ENCODE data around the gene PITPNB.

PITPNB gene

DNA sequence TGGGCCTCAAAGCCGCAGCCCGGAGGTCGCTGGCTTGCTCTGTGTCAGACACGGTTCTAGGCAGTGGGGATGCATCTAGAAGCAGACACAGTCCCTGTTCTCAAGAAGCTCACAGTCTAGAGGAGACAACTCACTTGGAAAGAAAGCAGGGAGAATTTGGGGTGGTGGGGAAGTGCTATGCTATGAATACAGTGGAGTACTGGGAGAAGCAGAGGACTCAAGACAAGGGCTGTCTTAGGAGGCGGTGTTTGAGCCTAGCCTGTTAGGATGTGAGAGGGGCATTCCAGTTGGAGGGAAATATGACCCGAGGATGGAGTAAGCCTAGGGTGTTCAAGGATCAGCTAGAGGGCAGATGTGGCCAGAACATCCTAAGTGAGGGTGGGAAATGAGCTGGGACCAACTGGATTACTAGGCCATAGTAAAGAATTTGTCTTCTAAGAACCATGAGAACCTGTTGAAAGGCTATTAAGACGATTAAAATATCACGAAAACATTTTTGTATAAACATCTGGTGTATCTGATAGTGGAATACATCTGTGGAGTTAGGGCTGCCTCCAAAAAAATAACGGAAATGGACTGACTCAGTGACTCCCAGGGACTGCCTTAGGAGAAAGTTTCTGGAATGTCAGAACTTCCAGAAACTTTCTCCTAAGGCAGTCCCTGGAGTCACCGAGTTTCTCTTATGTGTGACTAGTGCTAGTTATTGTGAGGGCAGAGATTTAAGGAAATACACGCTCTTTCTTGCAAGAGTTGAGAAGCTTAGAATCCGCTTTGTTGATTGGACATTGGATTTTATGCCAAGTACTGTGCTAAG is 1.1 kb upstream of the PITPNB start:
- peak; percentile 30 for DNase-seq (ENCODE audit: low spot score)

DNA sequence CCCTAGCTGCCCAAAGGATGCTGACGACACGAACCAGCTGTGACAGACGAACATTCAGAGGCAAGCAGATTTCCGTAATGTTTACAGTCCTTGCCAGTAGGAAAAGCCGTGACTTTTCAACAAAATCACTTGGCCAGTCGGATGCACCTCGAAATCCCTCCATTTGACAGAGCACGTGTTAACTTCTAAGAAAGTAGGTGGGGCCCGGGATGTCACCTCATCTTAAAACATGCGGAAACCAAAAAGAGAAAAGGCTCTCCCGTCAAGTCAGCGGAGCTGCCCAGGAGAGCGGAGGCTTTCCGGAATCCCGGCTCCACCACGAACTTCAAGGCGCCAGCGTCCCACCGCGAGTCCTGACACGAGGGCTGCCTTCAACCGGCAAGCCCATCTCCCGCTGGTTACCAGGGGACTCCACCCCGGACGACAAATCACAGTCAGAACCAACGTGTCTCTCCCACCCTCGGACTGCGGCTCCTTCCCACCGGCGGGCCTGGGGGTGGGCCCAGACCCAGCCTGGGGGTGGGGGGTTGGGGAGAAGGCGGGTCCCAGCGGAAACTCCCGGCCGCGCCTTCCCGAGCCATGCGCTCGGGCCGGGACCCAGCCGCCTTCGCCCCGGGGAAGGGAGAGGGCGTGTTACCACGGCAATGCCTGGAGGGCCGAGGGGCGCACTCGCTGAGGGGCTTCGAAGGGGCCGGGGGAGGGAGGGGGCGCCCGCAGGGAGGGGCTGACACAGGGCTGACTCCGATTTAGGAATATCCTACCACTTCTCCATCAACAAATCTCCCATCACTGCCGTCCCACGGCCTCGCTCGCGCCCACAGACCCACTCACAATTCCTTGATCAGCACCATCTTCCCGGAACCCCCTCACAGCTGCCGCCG is 475 bp downstream of the PITPNB start:
- peak; percentile 68 for DNase-seq (ENCODE audit: low spot score)

DNA sequence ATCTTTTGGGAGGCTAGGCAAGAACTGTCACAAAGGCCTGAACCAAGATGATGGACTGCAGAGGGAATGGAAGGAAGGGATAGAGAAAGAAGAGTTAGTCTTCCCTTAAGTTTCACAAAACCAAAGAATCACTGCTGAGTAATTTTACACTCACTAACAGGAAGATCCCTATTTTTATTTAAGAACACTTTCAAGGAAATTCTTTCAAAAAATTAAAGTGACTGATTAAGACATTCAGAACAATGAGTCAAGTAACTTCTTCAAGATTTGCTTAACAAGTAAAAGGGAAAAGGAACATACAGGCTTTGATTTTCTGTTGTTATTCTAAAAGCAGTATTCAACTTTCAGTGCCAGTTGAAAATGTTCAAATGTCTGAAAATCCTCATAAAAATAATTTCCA is 3.1 kb downstream of the PITPNB start:
- no peak for DNase-seq (ENCODE audit: low spot score)

DNA sequence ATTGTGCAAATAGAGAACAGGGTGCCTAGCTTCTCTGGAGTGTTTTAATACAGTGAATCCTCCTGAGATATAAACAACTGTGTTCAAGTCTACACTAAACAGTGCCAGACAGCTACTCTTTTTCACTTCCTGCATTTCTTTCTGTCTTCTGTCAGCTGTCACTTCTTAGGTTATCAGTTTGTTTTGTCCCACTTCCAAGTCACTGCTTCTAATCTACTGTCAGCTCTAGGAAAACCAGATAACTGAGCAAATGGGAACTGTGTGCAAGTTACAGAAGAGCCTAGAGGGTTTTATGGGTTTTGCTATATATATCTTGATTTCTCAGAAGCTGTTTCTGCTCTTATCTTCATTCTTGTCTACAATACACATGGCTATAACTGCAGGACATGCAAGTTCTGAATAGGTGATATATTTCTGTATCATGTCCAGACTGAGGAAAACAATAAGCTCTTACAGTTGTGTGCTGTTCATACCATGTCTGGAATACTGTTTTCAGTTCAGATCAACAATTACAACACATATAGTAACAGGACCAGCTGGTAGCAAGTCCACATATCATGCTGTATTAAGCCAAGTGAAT is 5.8 kb downstream of the PITPNB start:
- no peak for DNase-seq (ENCODE audit: low spot score)

DNA sequence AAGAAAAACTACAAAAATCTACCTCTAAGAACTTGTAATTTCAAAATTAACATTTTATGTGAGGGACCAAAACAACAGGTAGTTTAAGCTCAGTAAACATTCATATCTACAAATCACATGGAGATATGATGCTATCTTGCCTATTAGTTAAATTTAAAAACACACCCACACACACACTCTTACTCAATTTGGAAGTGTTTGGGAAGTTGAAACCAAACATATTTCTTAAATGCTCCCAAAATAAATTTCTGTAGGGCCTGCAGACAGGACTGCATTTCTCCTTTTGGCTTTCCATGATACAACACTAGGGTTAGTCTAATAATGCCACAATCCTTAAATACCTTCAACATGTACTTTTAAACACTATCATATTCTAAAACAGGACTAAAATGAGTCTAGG is 7.0 kb downstream of the PITPNB start:
- no peak for DNase-seq (ENCODE audit: low spot score)

DNA sequence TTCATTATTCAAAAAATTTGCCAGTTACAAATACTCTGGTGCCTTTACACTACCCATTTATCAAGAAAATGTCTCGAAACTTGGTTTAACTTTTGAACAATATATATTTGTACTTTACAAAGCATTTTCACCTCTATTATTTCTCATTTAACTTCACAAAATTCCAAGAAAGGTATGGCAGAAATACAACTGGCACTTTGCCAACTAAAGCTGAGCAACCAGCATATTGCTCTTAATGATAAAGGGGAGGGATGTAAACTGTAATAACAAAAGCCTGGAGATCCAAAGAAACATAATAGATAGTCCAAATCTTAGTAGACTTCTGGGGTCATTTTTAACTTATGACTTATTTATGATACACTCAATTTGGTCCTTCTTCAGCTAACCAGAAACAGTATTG is 7.7 kb downstream of the PITPNB start:
- DNase-seq (ENCODE audit: low spot score): no peak

DNA sequence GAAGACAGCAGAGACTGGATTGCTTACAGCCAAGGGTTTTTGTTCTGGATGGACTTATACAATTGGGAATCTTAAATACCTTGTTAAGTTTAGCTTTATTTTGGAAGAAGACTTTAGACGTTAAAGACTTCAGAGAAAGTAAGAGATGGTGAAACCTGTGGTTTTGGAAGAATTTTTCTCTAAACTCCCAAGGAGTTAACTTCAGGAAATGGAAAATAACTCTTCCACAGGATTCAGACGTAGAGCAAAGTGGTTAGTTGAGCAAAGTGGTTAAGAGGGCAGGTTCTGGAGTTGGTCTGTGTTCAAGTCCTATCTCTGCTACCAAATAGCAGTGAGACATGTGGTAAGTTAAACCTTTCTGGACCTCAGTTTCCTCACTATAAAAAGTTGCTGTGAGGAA is 12.8 kb downstream of the PITPNB start:
- no peak for DNase-seq (ENCODE audit: low spot score)

DNA sequence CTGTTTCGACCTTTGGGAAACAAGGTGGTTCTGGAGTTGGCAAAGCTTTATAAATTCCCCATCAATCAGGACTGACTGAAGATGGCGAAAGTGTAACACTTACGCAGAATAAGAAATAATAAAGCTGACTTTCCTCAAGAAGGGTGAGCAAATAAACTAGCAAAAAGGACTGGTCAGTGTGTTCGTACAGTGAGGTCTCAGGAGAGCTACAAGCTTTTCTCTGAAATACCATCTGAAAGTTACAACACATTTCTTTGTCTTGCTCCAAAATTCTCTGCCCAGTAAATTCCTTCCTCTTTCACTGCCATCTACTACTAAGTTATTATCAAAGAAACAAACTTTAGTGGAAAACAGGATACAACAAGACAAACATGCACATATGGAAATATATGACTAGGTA is 13.4 kb downstream of the PITPNB start:
- DNase-seq (ENCODE audit: low spot score): no peak

DNA sequence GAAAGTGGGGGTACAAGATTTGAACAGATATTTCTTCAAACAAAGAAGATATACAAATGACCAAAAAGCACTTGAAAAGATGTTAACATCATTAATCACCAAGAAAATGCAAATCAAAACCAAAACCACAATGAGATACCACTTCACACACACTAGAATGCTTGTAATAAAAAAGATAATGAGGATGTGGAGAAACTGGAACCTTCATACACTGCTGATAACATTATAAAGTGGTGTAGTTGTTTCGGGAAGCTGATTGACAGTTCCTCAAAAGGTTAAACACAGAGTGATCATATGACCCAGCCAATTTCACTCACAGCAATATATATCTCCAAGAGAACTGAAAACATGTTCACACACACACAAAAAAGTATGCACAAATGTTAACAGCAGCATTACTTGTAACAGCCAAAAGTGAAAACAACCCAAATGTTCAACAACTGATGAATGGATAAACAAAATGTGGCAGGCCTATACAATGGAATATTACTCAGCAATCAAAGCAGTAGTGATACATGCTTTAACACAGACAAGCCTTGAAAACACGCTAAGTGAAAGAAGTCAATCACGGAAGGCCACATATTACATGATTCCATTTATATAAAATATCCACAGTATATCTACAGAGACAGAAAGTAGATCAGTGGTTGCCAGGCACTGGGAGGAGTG is 15.1 kb downstream of the PITPNB start:
- no peak for DNase-seq (ENCODE audit: low spot score)

DNA sequence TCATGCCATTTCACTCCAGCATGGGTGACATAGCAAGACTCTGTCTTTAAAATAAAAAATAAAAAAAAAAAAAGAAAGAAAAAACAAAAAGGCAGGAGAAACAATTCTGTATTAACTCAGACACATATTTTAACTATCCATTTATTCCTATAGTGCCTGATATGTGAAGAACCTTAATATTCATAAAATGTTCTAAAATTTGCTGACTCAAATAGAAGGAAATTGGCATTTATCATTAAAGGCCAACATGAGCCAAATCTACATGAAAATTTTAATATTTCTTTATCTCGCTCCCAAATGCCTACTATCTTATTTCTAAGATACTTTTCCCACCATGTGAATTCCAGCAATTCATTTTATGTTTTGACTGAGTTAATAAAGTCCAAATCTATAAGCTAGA is 18.9 kb downstream of the PITPNB start:
- no peak for DNase-seq (ENCODE audit: low spot score)

DNA sequence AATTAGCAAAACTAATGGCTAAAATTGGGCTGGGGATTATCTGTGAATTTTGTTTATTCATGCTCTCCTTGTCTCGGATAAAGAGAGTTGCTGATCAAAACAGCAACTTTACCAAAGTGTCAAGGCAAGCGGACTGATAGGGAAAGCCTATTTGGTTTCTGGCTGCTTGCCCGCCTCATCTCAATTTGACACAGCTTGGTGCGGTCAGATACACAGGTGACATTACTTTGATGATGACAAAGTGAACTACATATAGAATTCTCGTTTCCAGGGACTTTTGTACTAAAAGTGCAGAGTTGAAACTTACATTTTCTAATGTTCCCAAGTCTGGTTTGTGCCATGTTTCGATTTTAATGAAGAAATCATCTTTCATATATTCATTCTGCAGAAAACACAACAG is 22.8 kb downstream of the PITPNB start:
- no peak for DNase-seq (ENCODE audit: low spot score)

DNA sequence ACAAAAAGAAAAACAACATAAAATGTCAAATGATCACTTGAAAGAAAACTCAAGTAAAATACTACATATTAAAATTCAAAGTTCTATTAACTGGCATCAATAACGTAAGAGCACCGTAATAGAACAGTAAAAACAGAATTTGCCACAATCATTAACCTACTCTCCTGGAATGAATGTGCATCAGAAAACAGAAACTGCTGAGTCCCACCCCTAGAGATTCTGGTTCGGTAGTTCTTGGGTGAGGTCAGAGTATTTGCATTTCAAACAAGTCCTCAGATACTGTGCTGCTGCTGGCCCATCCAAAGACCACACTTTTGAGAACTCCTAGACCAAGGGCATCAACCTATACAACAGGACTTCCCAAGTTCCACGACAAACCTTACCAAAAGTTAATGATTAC is 23.5 kb downstream of the PITPNB start:
- no peak for DNase-seq (ENCODE audit: low spot score)

DNA sequence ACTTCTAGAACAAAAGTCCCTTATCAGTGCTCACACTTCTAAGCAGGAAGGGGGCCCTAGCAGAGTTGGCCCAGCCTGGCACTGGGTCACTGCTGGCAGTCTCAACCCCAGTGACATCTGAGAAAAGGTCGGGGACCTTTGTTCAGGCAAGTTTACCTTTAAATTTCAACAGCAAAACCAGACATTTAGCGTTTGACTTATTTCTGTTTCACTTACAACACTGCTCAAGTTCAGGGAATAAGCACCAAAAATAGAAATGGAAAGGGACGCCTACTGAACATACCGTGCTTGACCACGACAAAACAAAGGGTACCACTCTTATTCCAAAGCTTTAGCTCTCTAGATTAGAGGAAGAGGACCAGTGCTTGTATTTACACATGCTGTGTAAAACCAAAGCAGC is 26.2 kb downstream of the PITPNB start:
- no peak for DNase-seq (ENCODE audit: low spot score)

DNA sequence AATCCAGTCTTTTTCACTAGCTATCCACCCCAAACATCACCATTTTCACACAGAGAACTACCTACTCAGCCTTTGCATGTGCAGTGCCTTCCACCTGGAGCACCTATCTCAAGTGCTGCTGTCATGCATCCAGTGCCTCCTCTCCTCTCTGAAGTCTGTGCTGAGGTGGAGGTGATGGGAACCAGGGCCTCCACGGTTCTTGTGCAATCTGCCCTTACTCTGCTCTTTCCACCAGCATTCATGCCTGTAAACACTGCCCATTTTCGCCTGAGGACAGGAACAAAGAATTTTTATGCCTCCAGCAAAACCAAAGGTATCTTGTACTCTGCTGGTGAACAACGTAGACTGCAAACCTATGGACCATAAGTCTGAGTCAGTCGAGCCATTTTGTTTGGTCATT is 27.0 kb downstream of the PITPNB start:
- no peak for DNase-seq (ENCODE audit: low spot score)

DNA sequence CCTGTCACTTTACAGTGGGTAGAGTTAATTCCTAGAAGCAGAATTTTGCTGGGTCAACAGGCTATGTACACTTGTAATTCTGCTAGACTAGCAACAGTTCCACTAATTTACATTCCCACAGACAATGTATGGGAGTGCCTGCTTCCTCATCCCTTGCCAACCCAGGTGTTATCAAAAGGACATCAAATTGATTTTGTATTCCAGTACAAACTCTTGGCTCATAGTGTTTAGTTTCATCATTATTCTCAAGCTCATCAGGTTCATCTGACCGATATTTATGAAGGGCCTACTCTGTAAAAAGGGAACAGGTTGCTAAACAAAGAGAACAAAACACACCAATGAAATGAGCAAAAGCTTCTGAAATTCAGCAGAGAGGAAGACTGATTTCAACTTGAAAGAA is 30.7 kb downstream of the PITPNB start:
- no peak for DNase-seq (ENCODE audit: low spot score)

DNA sequence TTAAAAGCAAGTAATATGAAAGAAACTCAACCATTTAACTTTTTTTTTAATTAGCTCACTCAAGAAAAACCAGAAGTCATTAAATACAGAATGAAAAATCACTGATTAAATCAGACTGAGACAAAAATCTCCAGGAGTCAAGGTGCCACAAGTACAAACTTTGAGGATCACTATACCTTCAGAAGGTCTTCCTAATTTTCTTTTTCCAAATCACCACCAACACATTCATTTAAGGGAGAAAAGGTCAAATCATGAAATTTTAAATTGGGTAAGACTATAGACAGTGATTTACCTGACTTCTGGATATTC is 32.3 kb downstream of the PITPNB start:
- no peak for DNase-seq (ENCODE audit: low spot score)

DNA sequence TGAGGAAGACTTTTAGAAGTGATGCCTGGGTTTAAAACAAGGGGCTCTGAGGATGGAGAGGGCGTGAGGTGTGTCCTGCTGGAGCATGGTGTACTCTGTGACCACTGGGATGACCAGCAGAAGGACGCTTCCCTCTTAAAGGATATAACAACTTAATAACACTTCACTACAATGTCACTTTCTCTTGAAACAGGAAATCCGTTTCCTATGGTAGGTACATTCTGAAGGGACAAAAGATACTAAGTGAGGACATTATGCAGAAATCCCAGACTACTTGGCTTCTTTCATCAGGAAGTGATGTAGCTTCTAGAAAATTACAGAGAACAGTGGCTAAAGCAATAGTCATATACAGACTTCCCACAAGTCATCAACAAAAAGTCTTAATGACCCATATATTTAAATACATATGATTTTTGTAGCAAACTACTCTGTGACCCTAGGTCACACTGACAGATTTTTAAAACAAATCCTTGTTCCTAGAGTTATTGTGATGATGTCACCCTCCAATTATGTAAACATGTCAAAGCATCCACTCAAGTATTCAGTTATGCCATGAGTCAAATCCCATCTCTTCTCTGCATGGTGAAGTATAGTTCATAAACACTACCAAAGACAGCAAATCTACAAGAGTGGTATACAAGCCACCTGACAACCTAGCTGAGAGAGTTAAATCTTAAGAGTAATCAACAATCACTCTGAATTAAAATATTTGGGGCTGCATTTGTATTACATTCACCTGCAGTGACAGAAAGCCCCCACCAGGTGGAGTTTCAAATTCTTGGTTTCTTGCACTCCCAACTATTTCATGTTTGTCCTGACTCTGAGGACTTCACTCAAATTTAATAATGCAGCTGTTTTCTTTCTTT is 32.8 kb downstream of the PITPNB start:
- DNase-seq (ENCODE audit: low spot score): peak; percentile 66

DNA sequence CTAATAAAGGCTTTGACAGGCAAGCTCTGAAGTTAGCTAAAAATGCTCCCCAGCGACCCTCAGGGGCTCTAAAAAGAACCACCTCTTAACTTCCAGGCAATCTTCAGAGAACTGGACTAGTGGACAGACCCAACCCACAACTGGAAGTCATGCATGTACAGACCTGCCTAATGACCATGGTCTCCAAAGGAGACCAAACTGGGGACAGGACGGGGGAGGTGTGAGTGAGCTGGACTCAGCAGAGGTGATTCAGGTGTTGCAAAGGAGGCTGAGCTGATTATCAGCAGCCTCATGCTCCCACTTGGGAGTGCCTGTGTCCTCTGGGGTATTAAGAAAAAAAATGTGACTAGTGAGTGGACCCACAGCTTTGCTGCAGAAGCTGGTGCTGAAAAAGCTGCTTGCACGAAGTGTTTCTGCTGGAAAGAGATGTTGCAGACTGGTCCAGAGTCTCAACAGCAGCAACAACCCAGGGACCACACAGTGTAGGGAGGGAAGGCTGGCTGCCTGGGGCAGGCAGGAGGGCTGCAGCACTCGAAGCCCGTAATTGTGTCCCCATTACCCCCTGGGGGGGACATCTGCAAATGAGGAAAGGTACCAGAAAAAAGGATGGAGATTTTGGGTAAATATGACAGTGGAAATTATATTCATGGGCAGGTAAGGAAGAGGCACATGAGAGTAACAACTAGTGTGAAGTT is 35.3 kb downstream of the PITPNB start:
- DNase-seq (ENCODE audit: low spot score): no peak

DNA sequence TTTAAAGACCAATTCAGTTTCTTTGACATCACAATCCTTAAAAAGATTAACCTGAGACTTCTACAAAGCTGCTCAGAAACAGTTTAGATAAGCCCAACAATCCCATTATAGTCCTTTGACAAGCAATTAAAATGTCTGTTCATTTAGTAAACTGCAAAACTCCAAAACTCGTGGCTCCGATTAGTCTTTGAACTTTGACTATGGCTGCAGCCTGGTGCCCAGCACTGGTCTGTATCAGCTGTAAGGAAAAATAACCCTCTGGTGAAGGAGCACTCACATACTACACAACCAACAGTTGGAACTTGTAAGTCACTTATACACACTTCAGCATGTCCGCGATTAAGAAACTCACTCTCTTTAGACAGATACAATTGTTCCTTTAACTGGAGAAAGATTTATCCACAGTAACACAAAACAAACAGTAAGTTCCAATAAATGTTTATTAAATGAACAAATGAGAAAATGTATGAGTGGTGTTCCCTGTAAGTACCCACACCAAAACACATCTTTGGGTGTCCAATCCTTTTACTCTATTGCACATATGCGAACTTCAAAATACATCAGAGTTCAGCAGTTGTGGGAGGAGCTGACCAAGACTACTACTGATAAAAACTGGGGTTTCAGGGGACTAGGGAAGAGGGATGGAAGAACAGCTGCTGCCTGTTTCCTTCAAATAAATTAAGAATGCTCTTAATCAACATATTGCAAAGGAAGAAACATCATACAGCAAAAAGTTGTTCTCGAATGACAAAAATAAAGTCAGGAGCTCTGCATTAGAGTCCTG is 36.4 kb downstream of the PITPNB start:
- DNase-seq (ENCODE audit: low spot score): no peak

DNA sequence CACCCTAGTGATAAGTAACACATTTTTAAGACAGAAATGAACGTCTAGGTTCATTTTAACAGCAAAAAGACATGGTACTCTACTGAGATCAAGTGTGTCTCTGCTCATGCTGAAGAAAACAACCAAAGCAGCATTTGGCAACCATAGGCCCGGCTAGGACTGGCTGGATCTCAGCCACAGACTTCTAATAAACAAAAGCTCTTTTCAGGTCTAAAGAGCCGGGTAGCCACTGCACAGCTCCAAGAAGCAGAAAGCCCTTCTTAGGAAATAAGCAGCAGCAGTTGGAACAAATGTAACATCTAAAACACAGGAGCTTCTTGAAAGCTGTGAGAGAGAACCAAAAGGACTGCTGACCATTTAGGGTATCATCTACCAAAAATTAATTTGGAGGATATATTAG is 37.6 kb downstream of the PITPNB start:
- peak; percentile 20 for DNase-seq (ENCODE audit: low spot score)
